Measurements from ENCODE around the gene KSR2.

KSR2 gene

DNA sequence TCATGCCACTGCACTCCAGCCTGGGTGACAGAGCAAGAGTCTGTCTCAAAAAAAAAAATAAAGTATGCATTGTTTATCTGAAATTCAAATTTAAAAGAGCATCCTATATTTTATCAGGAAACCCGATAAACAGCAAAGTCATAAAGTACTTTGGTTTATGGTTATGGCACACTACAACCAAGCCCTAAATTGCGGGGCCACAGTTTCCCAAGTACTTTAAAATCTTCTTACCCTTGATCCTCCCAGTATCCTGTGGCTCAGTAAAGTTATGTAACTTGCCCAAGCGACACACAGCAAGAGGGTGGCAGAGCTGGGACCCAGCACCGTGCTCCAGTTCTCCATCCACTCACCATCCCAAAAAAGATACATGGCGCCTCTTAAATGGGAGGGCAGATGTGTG is 35.2 kb downstream of the KSR2 start:
- H3K4me3 ChIP-seq (replicated peaks; ENCODE audit: low read depth, low read length): no peak overlapping the region
- no peak for DNase-seq (ENCODE audit: extremely low read depth, low read depth)
- TF ChIP-seq, protein P1, sequence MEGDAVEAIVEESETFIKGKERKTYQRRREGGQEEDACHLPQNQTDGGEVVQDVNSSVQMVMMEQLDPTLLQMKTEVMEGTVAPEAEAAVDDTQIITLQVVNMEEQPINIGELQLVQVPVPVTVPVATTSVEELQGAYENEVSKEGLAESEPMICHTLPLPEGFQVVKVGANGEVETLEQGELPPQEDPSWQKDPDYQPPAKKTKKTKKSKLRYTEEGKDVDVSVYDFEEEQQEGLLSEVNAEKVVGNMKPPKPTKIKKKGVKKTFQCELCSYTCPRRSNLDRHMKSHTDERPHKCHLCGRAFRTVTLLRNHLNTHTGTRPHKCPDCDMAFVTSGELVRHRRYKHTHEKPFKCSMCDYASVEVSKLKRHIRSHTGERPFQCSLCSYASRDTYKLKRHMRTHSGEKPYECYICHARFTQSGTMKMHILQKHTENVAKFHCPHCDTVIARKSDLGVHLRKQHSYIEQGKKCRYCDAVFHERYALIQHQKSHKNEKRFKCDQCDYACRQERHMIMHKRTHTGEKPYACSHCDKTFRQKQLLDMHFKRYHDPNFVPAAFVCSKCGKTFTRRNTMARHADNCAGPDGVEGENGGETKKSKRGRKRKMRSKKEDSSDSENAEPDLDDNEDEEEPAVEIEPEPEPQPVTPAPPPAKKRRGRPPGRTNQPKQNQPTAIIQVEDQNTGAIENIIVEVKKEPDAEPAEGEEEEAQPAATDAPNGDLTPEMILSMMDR (IDR thresholded peaks at IDR 0.05; ENCODE audit: low read depth, low read length, missing control alignments): no peak

DNA sequence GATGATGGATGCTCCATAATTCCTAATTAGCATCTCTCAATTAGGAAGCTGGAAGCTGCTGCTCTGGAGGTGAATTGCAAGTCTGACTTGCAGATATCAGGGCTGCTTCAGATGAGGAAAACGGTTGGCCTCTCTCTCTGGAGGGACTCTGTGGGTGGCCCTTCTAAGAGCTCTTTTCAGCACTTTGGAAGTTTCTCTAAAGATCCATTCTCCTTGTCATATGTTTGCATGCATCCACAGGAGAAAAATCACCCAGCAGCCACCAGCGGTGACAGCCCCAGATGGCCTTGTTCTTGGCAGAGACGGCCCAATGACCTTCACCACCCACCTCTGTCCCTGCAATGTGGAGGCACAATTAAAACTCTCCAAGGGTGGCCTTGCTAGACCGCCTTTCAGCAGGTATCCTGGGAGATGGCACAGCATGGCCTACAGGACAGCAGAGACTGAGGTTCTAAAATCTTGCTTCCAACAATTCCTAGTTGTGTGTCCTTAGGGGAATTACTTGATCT is 42.3 kb downstream of the KSR2 start:
- DNase-seq (ENCODE audit: extremely low read depth, low read depth): no peak
- no peak overlapping the region for H3K4me3 ChIP-seq (replicated peaks; ENCODE audit: low read depth, low read length)
- TF ChIP-seq, protein P1 (IDR thresholded peaks at IDR 0.05; ENCODE audit: low read depth, low read length, missing control alignments): no peak

DNA sequence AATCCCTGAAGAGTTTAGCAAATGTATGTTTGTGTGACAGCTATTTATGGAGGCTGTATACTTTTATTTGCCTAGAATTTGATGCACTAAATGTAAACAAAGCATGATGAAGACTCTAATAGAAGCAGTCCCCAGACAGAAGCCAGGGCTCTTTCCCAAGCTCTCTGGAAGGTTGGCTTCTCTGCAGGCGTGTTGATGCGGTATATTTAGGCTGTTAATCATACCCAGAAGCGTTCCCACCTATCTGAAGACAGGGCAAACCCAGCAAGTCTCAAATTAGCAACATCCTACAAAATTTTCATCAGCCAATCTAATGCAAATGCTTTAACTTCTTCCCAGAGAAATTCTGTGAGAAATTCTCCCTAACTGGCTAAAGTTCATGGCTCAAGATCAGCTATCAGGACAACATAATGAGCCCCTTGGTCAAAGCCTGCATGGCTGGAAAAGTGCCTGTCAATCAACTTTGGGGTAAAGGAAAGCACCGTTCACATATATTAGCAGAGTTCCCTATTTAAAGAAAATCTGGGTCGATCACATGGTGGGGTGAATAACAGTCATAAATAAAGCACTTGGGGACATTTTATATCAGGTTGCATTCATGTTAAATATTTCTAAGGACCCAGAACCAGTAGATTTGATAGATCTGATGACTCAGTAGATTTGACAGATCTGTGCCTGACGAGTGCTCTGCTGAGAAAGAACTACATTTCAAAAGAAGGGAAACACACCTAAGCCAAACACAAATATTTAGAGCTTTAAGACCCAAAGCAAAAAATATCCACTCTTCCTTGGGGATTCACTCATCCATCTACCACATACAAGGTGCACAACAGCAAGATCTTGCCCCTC is 46.6 kb downstream of the KSR2 start:
- no peak overlapping the region for H3K4me3 ChIP-seq (replicated peaks; ENCODE audit: low read depth, low read length)
- TF ChIP-seq, protein P1 (IDR thresholded peaks at IDR 0.05; ENCODE audit: low read depth, low read length, missing control alignments): no peak
- DNase-seq (ENCODE audit: extremely low read depth, low read depth): no peak

DNA sequence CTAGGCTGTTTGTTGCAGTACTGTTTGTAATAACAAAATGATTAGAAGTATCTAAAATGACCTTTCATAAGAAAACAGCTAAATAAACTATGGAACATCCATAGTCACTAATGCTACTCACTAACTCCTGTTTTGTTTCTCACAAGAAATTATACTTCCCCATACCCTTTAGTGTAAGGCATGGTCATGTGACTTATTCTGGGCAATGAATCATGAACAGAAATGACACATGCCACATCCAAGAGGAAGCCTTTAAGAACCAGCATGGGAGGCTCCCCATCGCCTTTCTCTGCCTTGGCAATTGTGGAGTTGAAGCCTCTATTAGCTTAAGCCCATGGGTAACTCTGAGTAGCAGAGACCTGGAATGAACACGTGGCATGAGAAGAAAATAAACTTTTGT is 49.3 kb downstream of the KSR2 start:
- DNase-seq (ENCODE audit: extremely low read depth, low read depth): no peak
- TF ChIP-seq, protein P1 (IDR thresholded peaks at IDR 0.05; ENCODE audit: low read depth, low read length, missing control alignments): no peak
- no peak overlapping the region for H3K4me3 ChIP-seq (replicated peaks; ENCODE audit: low read depth, low read length)

DNA sequence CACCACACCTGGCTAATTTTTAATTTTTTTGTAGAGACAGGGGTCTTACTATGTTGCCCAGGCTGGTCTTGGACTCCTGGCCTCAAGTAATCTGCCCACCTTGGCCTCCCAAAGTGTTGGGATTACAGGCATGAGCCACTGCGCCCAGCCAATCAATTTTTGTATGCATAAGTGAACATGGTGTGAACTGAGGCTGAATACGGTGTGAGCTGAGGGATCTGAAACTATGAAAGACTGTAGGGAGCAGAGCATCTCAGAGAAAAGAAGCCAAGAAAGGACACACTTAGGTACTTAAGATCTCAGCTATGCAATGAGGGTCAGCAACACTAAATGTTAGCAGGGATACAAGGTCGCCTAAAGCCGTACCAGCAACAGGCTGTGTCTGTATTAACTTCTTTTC is 54.1 kb downstream of the KSR2 start:
- TF ChIP-seq, protein P1 (IDR thresholded peaks at IDR 0.05; ENCODE audit: low read depth, low read length, missing control alignments): no peak
- no peak overlapping the region for H3K4me3 ChIP-seq (replicated peaks; ENCODE audit: low read depth, low read length)
- DNase-seq (ENCODE audit: extremely low read depth, low read depth): no peak

DNA sequence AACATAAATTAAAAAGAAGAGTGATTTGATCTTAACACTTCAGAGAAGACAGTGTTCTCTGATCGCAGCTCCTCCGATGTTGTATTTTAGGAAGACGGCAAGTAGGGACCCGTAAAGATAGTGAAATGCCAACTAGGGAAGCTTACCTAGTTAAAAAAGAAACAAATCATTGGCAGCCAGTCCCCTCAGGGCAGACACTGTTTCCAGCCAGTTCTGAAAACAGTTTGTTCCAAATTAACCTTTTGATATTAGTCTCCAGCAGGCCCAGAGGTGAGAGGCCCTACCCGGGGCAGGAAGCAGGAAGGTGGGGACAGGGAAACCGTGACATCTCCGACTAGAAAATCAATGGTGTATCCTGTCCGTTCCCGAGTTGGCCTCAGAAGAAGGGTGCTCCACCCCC is 56.0 kb downstream of the KSR2 start:
- TF ChIP-seq, protein P1 (IDR thresholded peaks at IDR 0.05; ENCODE audit: low read depth, low read length, missing control alignments): no peak
- no peak overlapping the region for H3K4me3 ChIP-seq (replicated peaks; ENCODE audit: low read depth, low read length)
- no peak for DNase-seq (ENCODE audit: extremely low read depth, low read depth)

Data from HFF-Myc (cell line).